ENCODE results near the gene KLHL21. TPM values are rescaled to one million over a fixed set of nuclear protein-coding genes. Genes with fewer than 3 reads are reported as not detected.
A peak's percentile ranks its signal among the peaks of the same experiment; 100 is the strongest.
"Not testable (repeated sequence)": the region's sequence is repeated elsewhere in the genome, so short reads cannot be mapped to it uniquely, and the experiment has no call there.

KLHL21 gene, protein sequence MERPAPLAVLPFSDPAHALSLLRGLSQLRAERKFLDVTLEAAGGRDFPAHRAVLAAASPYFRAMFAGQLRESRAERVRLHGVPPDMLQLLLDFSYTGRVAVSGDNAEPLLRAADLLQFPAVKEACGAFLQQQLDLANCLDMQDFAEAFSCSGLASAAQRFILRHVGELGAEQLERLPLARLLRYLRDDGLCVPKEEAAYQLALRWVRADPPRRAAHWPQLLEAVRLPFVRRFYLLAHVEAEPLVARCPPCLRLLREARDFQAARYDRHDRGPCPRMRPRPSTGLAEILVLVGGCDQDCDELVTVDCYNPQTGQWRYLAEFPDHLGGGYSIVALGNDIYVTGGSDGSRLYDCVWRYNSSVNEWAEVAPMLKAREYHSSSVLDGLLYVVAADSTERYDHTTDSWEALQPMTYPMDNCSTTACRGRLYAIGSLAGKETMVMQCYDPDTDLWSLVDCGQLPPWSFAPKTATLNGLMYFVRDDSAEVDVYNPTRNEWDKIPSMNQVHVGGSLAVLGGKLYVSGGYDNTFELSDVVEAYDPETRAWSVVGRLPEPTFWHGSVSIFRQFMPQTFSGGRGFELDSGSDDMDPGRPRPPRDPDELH
- total RNA-seq = 9.4 and 19.7 TPM in 2 replicates

DNA sequence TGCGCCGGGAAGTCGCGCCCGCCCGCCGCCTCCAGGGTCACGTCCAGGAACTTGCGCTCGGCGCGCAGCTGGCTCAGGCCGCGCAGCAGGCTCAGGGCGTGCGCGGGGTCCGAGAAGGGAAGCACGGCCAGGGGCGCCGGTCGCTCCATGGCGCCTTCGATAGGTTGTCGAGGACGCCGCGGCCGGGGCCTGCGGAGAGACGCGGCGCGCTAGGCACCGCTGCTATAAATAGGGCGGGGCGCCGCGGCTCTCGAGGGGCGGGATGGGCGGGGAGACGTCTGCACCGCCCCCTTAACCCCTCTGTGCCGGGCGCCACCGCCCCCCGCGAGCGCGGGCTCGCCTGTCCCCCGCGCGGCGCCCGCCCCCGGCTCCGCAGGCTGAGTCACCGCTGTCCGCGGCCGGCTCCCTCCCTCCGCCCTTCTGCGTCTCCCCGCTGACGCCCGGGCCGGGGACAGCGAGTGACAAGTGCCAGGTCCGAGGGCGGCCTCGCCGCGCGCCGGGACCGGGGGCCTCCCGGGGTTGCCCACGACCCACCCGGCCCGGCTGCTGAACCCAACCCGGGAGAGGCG, at the start of gene KLHL21:
TSS of gene KLHL21 (minus strand) at position 201 of the 569 bp plus-strand sequence. CDS start at position 149, 52 bp downstream.
- DNase-seq (ENCODE audit: low read depth in 2 of 2) = peak; percentile 67 to 93

- no peak for DNase-seq (ENCODE audit: low read depth in 2 of 2)
These were observed 49.2 kb upstream of the KLHL21 start for GRCh38 chr1:6651909-6652308.

DNA sequence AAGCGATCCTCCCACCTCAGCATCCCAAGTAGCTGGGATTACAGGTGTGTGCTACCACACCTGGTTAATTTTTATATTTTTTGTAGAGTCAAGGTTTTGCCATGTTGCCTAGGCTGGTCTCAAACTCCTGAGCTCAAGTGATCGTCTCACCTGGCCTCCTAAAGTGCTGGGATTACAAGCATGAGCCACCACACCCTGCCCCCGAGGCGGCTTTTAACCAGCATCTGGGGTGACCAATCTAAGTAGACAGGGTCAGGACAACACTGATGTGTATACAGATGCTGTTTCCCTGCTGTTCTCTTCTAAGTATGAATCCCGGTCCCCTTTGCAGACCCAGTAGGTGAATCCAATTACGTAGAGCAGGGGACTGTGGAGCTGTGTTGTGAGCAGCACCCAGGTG, 45.9 kb upstream of the KLHL21 start:
- no peak for DNase-seq (ENCODE audit: low read depth in 2 of 2)

- DNase-seq (ENCODE audit: low read depth in 2 of 2) = peak; percentile 32 to 65
These were observed 44.0 kb upstream of the KLHL21 start for GRCh38 chr1:6646499-6647148.

DNA sequence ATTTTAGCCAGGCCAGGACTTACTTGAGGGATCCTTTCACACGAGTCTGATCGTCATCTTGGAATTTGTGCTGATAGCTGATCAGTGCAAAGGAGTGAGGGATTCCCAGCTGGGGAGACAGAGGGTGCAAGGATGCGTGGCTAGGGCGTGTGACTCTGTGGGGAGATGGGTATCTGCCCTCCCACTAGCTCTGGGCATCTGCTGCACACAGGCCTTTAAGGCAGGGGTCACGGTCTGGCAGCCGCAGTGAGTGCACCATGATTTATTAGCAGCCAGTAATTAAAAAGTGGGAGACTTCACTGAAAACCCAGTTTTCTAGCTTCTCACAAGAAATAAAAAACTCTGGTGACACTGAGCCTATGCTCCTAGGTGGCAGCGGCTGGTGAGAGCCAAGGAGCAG, 42.3 kb upstream of the KLHL21 start:
- DNase-seq (ENCODE audit: low read depth in 2 of 2) = no peak

DNA sequence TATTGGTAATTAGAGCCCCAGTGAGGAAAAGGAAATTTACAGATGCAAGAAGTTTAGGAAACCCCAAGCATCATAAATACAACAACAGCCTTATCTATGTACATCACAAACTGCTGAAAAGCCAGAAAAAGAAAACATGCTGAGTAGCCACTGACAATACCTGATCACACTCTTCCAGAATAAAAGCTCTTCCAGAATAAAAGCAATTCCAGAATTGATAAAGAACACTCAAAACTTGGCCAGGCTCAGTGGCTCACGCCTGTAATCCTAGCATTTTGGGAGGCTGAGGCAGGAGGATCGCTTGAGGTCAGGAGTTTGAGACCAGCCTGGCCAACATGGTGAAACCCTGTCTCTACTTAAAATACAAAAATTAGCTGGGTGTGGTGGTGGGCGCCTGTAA, 38.2 kb upstream of the KLHL21 start:
- not testable (repeated sequence) for DNase-seq (ENCODE audit: low read depth in 2 of 2)

GRCh38 chr1:6638226-6638625, 35.6 kb upstream of the KLHL21 start:
- no peak for DNase-seq (ENCODE audit: low read depth in 2 of 2)

GRCh38 chr1:6637770-6638169, 35.1 kb upstream of the KLHL21 start:
- no peak for DNase-seq (ENCODE audit: low read depth in 2 of 2)

DNA sequence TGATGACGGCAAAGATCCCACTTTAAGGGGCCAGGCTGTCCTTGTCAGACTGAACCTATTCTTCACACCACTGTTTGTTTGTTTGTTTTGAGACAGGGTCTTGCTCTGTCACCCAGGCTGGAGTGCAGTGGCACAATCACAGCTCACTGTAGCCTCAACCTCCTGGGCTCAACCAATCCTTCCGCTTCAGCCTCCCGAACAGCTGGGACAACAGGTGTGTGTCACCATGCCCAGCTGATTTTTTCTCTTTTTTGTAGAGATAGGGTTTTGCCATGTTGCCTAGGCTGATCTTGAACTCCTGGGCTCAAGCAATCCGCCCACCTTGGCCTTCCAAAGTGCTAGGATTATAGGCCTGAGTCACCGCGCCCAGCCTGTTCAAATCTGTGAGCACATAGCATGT, 34.1 kb upstream of the KLHL21 start:
- DNase-seq (ENCODE audit: low read depth in 2 of 2) = not testable (repeated sequence)

- no peak for DNase-seq (ENCODE audit: low read depth in 2 of 2)
These were observed 33.5 kb upstream of the KLHL21 start for GRCh38 chr1:6635910-6636760.

- no peak for DNase-seq (ENCODE audit: low read depth in 2 of 2)
These were observed 32.7 kb upstream of the KLHL21 start for GRCh38 chr1:6635161-6635909.

GRCh38 chr1:6634371-6635052, 31.8 kb upstream of the KLHL21 start:
- DNase-seq (ENCODE audit: low read depth in 2 of 2) = peak; percentile 34 to 66

DNA sequence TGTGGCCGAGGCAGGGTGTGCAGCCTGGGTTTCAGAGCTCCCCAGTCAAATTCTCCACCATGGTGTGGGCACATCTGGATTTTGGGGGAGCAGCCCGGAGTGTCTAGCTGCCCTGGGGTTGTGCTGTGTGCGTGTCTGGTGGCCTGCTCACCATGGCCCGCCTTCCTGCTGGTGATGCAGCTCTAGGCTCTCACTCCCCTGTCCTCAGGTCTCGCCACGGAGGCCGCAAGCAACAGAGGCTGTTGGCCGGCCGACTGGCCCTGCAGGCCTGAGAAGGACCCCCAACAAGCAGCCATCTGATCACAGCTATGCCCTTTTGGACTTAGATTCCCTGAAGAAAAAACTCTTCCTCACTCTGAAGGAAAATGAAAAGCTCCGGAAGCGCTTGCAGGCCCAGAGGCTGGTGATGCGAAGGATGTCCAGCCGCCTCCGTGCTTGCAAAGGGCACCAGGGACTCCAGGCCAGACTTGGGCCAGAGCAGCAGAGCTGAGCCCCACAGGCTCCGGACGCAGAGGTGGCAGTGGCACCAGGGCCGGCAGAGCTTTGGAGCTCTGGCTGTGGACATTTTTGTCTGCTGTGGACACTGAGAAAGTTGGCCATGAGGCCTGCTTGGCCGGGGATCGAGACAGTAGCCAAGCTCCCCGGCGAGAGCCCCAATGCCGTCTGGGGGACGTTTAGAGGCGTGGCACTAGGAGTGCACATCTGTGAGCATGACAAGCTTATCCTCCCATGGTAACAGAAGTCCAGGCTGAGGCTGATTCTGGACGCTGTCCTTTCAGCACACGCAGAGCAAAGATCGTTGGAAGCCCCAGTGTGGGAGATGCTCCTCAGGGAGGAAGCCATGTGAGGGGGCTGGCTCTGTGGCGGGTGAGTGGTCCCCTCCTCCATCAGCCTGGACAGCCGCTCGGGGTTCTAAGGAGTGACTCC, 30.2 kb upstream of the KLHL21 start:
- DNase-seq (ENCODE audit: low read depth in 2 of 2) = no peak

DNA sequence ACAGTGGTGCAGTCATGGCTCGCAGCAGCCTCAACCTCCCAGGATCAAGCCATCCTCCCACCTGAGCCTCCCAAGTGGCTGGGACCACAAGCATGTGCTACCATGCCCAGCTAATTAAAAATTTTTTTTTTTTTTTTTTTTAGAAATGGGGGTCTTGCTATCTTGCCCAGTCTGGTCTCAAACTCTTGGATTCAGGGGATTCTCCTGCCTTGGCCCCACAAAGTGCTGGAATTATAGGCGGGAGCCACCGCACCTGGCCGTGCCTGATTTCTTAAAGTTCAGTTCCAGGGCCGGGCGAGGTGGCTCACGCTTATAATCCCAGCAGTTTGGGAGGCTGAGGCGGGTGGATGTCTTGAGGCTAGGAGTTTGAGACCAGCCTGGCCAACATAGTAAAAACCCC, 28.4 kb upstream of the KLHL21 start:
- no peak for DNase-seq (ENCODE audit: low read depth in 2 of 2)

DNA sequence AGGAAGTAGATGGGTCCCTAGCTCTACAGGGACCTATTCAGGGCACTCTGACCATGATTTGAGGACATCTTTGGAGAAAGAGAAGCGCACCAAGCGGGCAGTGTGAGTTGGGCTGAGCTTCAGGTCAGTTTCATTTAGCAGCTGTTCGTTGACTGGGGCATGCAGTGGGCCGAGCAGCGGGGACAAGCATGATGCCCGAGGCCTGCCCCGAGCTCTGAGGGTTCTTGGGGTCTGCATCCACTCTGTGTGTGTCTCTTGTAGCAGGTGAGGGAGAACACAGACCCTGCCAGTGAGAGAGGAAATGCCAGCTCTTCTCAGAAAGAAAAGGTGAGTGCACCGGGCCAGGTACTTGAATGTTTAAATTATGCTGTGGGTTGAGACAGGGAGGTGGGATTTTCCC, 27.4 kb upstream of the KLHL21 start:
- DNase-seq (ENCODE audit: low read depth in 2 of 2) = no peak

DNA sequence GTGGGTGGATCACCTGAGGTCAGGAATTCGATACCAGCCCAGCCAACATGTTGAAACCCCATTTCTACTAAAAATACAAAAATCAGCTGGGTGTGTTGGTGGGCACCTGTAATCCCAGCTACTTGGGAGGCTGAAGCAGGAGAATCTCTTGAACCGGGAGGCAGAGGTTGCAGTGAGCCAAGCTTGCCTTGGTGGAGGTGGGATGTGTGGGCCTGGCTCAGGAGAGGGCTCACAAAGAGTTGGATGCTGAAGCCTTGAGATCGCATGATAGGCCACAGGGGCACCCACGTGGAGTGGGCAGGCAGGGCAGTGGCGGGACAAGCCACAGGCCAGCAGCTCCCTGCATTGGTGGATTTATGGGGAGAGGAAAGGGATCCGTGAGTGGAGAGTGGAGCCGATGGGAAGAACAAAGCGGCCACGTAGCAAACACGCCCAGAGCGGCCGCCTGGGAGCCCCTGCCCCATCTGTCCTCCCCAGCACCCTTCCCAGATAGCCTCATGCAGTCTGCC, 26.4 kb upstream of the KLHL21 start:
- no peak for DNase-seq (ENCODE audit: low read depth in 2 of 2)

DNA sequence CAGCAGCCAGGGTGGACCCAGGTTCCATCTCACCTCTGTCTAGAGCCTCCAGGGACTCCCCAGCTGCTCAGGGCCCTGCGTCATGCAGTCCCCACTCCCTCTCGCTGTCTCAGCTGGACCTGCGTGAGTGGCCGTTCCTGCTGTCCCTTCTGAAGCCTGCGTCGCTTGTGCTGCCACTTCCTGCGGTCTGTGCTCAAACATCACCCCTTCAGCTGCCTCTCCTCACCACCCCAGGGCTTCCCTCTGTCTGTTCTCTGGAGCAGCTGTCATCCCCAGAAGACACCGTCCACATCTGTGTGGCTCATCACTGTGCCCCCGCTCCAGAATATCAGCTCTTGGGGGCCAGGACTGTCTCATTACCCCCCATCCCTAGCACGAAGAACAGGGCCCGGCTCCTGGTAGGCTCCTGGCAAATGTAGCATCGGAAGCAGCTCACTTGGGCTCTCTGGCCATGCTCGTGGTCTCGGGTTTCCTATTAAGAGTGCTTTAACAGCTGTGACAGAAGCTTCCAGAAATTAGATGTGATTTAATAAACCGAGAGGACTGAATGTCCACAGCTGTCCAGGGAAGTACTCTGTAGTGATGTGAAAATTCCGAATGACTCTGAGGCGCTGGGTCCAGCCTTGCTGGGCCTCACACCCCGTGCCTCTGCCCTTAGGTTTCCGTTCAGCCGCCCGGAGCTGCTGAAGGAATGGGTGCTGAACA, 25.3 kb upstream of the KLHL21 start:
- DNase-seq (ENCODE audit: low read depth in 2 of 2) = no peak

- DNase-seq (ENCODE audit: low read depth in 2 of 2) = no peak
These were observed 24.4 kb upstream of the KLHL21 start for GRCh38 chr1:6627031-6627430.
